Right atrium auricular region (tissue), 2 donors: ENCODE measurements around the gene MAGEC3. TPM values are rescaled to one million over a fixed set of nuclear protein-coding genes. Genes with fewer than 3 reads are reported as not detected.
"Not testable (repeated sequence)": the region's sequence is repeated elsewhere in the genome, so short reads cannot be mapped to it uniquely, and the experiment has no call there.

Experiments used
- DNase-seq: peaks from one replicate; pipeline ENCODE4 v3.0.0-alpha.2; 2019; ENCODE audit warnings: low spot score
- H3K27ac ChIP-seq, 2 donors: fragments of 200-600 bp; sonication (generic); 1 replicate in 1 of 2; 2 replicates in 1 of 2; pipeline ENCODE4 v1.5.1; 2016 to 2019
- H3K27me3 ChIP-seq, 2 donors: fragments of 200-600 bp; sonication (generic); one replicate each; pipeline versions ENCODE4 v1.5.1 to v1.6.0; 2017 to 2019
- H3K36me3 ChIP-seq: fragments of 200-600 bp; sonication (generic); one replicate; pipeline ENCODE4 v1.5.1; 2016
- H3K4me1 ChIP-seq, 2 donors: fragments of 200-600 bp; sonication (generic); one replicate each; pipeline versions ENCODE4 v1.5.1 to v1.6.0; 2017 to 2019
- H3K4me3 ChIP-seq, 2 donors: fragments of 200-600 bp; sonication (generic); 1 replicate in 1 of 2; 2 replicates in 1 of 2; pipeline ENCODE4 v1.5.1; 2017 to 2019; ENCODE audit warnings: mild to moderate bottlenecking in 1 of 2, moderate library complexity in 1 of 2
- H3K9me3 ChIP-seq, 2 donors: fragments of 200-600 bp; sonication (generic); one replicate each; pipeline ENCODE4 v1.5.1; 2019
- CTCF ChIP-seq, 2 donors: fragments of 200-600 bp; sonication (generic); IDR thresholded peaks; one replicate each; pipeline ENCODE4 v1.5.1; 2019; ENCODE audit warnings: antibody characterized with exemption in 2 of 2
- total RNA-seq, 2 donors: library from RNA; depleted of rRNA; stranded (reverse); fragments of >200 nt; gene quantifications; one replicate each; pipeline ENCODE4 v1.1.0, GENCODE V29; 2016

Gene MAGEC3
- total RNA-seq, 2 donors from 2014 or later, result not detected

- no peak for DNase-seq
- H3K4me3 ChIP-seq, result no peak overlapping the region
- no peak overlapping the region for H3K27ac ChIP-seq
- H3K36me3 ChIP-seq, result no peaks in the 10 kb centered on the region
- peaks cover 0 to 3% of the 10 kb centered on the region in 2 donors for H3K9me3 ChIP-seq
- no peaks in the 10 kb centered on the region for H3K27me3 ChIP-seq
- no peak for TF ChIP-seq CTCF (IDR thresholded peaks at IDR 0.05)
- H3K4me1 ChIP-seq, result no peaks in the 10 kb centered on the region
Observed at GRCh38 chrX:141832247-141832646, 5.9 kb upstream of the MAGEC3 start.

- no peak overlapping the region for H3K27ac ChIP-seq
- no peaks in the 10 kb centered on the region for H3K36me3 ChIP-seq
- H3K4me1 ChIP-seq, result no peaks in the 10 kb centered on the region
- peaks cover 0 to 7% of the 10 kb centered on the region in 2 donors for H3K9me3 ChIP-seq
- TF ChIP-seq CTCF (IDR thresholded peaks at IDR 0.05), result no peak
- no peaks in the 10 kb centered on the region for H3K27me3 ChIP-seq
- H3K4me3 ChIP-seq, result no peak overlapping the region
- no peak for DNase-seq
Observed at GRCh38 chrX:141839856-141840255, 1.7 kb downstream of the MAGEC3 start.

- H3K27ac ChIP-seq, result no peak overlapping the region
- no peaks in the 10 kb centered on the region for H3K27me3 ChIP-seq
- no peaks in the 10 kb centered on the region for H3K9me3 ChIP-seq
- H3K36me3 ChIP-seq, result no peaks in the 10 kb centered on the region
- H3K4me3 ChIP-seq, result no peak overlapping the region
- DNase-seq, result no peak
- TF ChIP-seq CTCF (IDR thresholded peaks at IDR 0.05), result no peak
- no peaks in the 10 kb centered on the region for H3K4me1 ChIP-seq
Observed at GRCh38 chrX:141857479-141857878, 19.4 kb downstream of the MAGEC3 start.

GRCh38 chrX:141879616-141880015 is 41.5 kb downstream of the MAGEC3 start:
- Histone ChIP-seq H3K27me3 (no peaks in the 10 kb centered on the region), H3K4me3 (no peak overlapping the region), H3K36me3 (no peaks in the 10 kb centered on the region), H3K9me3 (no peaks in the 10 kb centered on the region), H3K4me1 (no peaks in the 10 kb centered on the region), H3K27ac (no peak overlapping the region)
- TF ChIP-seq CTCF (IDR thresholded peaks at IDR 0.05), result no peak
- DNase-seq, result no peak

GRCh38 chrX:141888811-141889210 is 50.7 kb downstream of the MAGEC3 start:
- not testable (repeated sequence) for DNase-seq, H3K4me3 ChIP-seq, H3K36me3 ChIP-seq, H3K9me3 ChIP-seq, H3K4me1 ChIP-seq, H3K27me3 ChIP-seq, H3K27ac ChIP-seq

- no peaks in the 10 kb centered on the region for H3K27me3 ChIP-seq
- no peaks in the 10 kb centered on the region for H3K9me3 ChIP-seq
- H3K27ac ChIP-seq, result no peak overlapping the region
- no peaks in the 10 kb centered on the region for H3K36me3 ChIP-seq
- no peaks in the 10 kb centered on the region for H3K4me1 ChIP-seq
- H3K4me3 ChIP-seq, result no peak overlapping the region
- DNase-seq, result no peak
- no peak for TF ChIP-seq CTCF (IDR thresholded peaks at IDR 0.05)
Observed at GRCh38 chrX:141894733-141895132, 56.6 kb downstream of the MAGEC3 start.
